Kidney epithelial cell (primary cell): ENCODE data around the gene TBC1D13. TPM values are rescaled to one million over a fixed set of nuclear protein-coding genes. Genes with fewer than 3 reads are reported as not detected.
A peak's percentile ranks its signal among the peaks of the same experiment; 100 is the strongest.

Experiments
- DNase-seq: peaks from one replicate; pipeline ENCODE4 v3.0.0-alpha.2; 2010; ENCODE audit warnings: low read depth
- H3K27me3 ChIP-seq: 2 replicates; pipeline ENCODE4 v1.6.0; 2011; ENCODE audit warnings: low read length; ENCODE audit not compliant: control insufficient read depth, insufficient read depth
- H3K36me3 ChIP-seq: 2 replicates; pipeline ENCODE4 v1.5.1; 2011; ENCODE audit warnings: low read length; ENCODE audit not compliant: control insufficient read depth, insufficient read depth
- H3K4me3 ChIP-seq: 2 replicates; pipeline ENCODE4 v1.5.1; 2011; ENCODE audit warnings: low read depth, mild to moderate bottlenecking, control low read depth, low read length
- total RNA-seq: library from RNA; depleted of rRNA; stranded (reverse); fragments of >200 nt; gene quantifications from 2 replicates; pipeline ENCODE4 v1.2.3, GENCODE V29; 2015
- TF ChIP-seq, protein P1 (sequence below): IDR thresholded peaks from 2 replicates; pipeline ENCODE4 v1.5.1; 2011; ENCODE audit warnings: mild to moderate bottlenecking, moderate library complexity, low read length, control low read depth, inconsistent platforms; ENCODE audit not compliant: insufficient read depth, poor library complexity, severe bottlenecking

Gene TBC1D13
- total RNA-seq, 1 donor from 2014 or later = 17.7 TPM

DNA sequence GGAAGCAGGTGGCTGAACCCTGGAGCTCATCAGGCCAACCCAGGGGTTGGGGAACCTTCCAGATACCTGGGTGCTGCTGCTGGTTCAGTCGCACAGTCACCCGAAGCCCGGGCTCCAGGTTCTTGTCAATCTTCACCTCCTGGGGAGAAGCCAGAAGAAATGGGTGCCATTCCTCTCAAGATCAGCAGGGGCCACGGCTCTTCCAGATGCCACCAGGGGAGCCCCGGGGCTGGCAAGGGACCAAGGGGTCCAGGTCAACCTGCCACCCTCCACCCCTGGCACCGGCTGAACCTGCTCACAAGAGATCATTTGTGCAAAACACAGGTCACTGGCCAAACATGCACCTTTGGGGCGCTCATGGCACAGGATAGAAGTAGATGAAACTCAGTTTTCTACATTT lies 37.9 kb downstream of the TBC1D13 start:
- Histone ChIP-seq H3K36me3 (peaks cover 2% of the 10 kb centered on the region), H3K27me3 (no peaks in the 10 kb centered on the region), H3K4me3 (no peak overlapping the region)
- no peak for DNase-seq
- TF ChIP-seq, protein P1, sequence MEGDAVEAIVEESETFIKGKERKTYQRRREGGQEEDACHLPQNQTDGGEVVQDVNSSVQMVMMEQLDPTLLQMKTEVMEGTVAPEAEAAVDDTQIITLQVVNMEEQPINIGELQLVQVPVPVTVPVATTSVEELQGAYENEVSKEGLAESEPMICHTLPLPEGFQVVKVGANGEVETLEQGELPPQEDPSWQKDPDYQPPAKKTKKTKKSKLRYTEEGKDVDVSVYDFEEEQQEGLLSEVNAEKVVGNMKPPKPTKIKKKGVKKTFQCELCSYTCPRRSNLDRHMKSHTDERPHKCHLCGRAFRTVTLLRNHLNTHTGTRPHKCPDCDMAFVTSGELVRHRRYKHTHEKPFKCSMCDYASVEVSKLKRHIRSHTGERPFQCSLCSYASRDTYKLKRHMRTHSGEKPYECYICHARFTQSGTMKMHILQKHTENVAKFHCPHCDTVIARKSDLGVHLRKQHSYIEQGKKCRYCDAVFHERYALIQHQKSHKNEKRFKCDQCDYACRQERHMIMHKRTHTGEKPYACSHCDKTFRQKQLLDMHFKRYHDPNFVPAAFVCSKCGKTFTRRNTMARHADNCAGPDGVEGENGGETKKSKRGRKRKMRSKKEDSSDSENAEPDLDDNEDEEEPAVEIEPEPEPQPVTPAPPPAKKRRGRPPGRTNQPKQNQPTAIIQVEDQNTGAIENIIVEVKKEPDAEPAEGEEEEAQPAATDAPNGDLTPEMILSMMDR = no peak

DNA sequence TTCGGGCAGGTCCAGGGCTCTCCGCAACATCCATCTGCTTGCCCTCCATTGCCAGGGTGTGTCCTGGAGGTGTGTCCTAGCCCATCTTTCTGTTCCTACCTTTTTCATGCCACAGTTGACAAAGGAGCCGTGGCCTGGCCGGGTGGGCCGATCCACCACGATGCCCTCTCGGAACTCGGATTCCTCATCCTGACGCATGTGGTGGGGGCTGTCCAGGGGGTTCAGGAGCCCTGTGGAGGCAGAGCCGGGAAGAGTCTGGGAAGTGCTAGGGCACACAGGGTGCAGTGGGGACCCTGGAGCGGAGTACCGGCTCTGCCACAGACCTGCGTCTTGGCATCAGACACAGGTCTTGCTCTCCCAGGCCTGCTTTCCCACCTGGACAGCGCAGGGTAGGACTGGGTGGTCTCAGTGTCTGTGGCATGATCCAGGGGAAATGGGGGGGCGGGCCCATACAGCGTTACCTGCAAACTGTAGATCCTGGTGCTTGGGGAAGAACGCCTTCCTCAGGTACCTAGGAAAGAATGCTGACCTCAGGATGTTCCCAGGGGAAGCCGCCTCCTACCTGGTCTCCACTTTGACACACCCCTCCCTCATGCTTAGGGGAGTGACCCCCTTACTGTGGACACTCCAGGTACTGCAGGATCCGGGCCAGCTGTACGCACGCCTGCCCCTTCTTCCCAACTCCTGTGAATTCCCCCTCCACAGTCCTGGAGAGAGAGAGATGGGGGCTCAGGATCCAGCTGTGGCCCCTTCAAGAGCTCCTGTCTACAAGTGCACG lies 39.1 kb downstream of the TBC1D13 start:
- DNase-seq = no peak
- TF ChIP-seq, protein P1 = peak; percentile 6
- peaks cover 2% of the 10 kb centered on the region for H3K36me3 ChIP-seq
- H3K27me3 ChIP-seq = no peaks in the 10 kb centered on the region
- no peak overlapping the region for H3K4me3 ChIP-seq

DNA sequence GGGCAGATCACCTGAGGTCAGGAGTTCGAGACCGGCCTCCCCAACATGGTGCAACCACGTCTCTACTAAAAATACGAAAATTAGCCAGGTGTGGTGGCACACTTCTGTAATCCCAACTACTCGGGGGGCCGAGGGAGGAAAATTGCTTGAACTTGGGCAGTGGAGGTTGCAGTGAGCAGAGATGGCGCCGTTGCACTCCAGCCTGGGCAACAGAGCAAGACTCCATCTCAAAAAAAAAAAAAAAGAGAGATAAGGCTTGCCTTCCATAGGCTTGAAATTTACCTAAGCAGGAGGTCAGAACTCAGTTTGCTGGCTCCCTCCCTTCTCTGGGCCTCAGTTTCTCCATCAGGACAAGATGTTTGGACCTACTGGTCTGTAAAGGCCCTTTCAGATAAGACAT lies 41.2 kb downstream of the TBC1D13 start:
- Histone ChIP-seq H3K27me3 (no peaks in the 10 kb centered on the region), H3K36me3 (peaks cover 2% of the 10 kb centered on the region), H3K4me3 (no peak overlapping the region)
- TF ChIP-seq, protein P1 = no peak
- DNase-seq = no peak

DNA sequence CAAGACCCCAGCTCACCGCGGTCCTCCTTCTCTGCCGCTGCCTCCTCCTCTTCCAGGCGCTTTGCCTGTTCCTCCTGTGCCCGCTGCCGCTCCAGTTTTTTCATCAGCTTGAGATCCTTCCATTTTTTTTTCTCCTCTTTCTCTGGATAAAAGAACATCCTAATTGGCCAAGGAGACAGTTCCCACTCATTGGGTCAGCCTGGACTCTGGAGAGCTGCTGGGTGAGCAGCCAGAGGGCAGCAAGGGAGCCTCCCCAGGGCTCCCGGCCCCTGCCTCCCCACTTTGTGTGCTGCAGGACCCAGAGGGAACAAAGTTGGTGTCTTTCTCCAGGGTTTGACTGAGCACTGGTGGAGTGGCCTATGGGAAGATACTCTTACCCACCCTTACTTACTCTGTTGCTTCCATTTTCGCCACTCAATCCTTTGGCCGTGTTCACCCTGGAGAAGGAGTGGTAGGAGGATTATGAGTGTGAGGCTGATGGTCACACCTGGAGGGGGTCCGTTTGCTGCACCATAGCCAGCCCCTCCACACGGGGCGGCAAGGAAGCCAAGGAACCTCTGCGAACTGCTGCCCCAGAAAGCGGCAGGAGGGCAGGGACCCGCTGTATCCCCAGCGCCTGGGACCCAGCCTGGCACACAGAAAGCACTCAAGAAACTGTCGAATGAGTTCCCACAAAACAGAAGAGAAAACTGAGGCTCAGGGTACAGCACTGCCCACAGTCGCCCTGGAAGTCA lies 41.8 kb downstream of the TBC1D13 start:
- TF ChIP-seq, protein P1 = no peak
- no peak for DNase-seq
- Histone ChIP-seq H3K4me3 (peak overlapping the region; percentile 82), H3K27me3 (no peaks in the 10 kb centered on the region), H3K36me3 (peaks cover 2% of the 10 kb centered on the region)

DNA sequence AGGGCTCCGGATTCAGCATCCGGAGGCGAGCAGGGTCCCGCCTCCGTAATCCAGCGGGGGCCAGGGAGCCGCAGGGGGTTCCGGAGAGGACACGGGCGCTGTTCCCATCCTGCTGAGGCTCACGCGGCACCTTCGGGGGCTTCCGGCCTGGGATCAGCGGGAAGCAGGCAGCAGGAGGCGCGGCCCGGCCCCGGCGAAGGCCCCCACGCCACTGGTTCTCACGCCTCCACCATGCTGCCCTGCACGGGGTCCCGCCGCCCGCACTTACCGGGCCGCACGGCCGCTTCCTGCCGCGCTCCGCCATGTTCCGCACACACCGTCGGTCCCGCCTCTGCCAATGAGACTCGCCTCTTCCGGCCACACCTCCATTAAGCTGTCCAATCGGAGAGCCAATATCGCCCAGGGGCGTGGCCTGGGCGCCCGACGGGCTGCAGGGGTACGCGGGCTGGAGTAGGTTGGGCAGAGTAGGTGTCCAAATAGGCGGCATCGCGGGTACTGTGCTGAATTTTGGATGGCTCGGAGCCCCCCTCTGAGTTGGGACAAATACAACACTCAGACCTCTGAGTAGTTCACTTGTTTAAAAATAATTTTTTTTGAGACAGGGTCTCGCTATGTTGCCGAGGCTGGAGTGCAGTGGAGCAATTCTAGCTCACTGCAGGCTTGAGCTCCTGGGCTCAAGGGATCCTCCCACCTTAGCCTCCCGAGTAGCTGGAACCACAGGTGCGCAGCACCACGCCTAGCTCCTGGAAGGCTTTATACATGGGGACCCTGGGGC lies 42.6 kb downstream of the TBC1D13 start, which contains the start of gene SPOUT1:
TSS of gene SPOUT1 (minus strand) at position 318 of the 775 bp plus-strand sequence. CDS start at position 304, 14 bp downstream.
- H3K27me3 ChIP-seq = no peaks in the 10 kb centered on the region
- H3K4me3 ChIP-seq = peak within 1 kb of the TSS; percentile 82
- H3K36me3 ChIP-seq = peaks cover 2% of the 10 kb centered on the region
- peak; percentile 71 for DNase-seq
- TF ChIP-seq, protein P1 = no peak
